Transverse colon (tissue), 4 donors: ENCODE data around the gene NAA80. TPM values are rescaled to one million over a fixed set of nuclear protein-coding genes. Genes with fewer than 3 reads are reported as not detected.

Experiments used
- DNase-seq: peaks from one replicate; pipeline ENCODE4 v3.0.0-alpha.2; 2019
- H3K27ac ChIP-seq, 4 donors: fragments of 200-600 bp; sonication (generic); 2 replicates each; pipeline ENCODE4 v1.5.1; 2016 to 2018; ENCODE audit warnings: inconsistent platforms in 4 of 4
- H3K27me3 ChIP-seq: fragments of 200-600 bp; sonication (generic); 2 replicates; pipeline ENCODE4 v1.5.1; 2017; ENCODE audit warnings: inconsistent platforms
- H3K36me3 ChIP-seq, 4 donors: fragments of 200-600 bp; sonication (generic); 2 replicates each; pipeline ENCODE4 v1.5.1; 2017 to 2019; ENCODE audit warnings: inconsistent platforms in 4 of 4
- H3K4me1 ChIP-seq, 4 donors: fragments of 200-600 bp; sonication (generic); 2 replicates each; pipeline ENCODE4 v1.5.1; 2017 to 2020; ENCODE audit warnings: inconsistent platforms in 4 of 4
- H3K4me3 ChIP-seq, 4 donors: fragments of 200-600 bp; sonication (generic); 1 replicate in 1 of 4; 2 replicates in 3 of 4; pipeline versions ENCODE4 v1.5.1 to v1.6.1; 2017 to 2019; ENCODE audit warnings: inconsistent platforms in 4 of 4
- H3K9me3 ChIP-seq, 2 donors: fragments of 200-600 bp; sonication (generic); 2 replicates each; pipeline ENCODE4 v1.5.1; 2017 to 2019; ENCODE audit warnings: inconsistent platforms in 2 of 2
- CTCF ChIP-seq, 5 experiments: fragments of 200-600 bp in 3 of 5; fragments of 450-650 bp in 2 of 5; sonication (generic) in 3 of 5; IDR thresholded peaks; 1 replicate in 2 of 5; 2 replicates in 3 of 5; pipeline ENCODE4 v1.5.1; 2016 to 2017; ENCODE audit warnings: antibody characterized with exemption in 5 of 5, inconsistent platforms in 3 of 5, mild to moderate bottlenecking in 2 of 5, moderate library complexity in 1 of 5
- EP300 ChIP-seq: sonication (generic); formaldehyde crosslinking; IDR thresholded peaks from one replicate; pipeline ENCODE4 v1.6.1; 2017; ENCODE audit warnings: antibody characterized with exemption, low read depth
- POLR2A ChIP-seq: fragments of 450-650 bp; IDR thresholded peaks from one replicate; pipeline ENCODE4 v1.6.1; 2016; ENCODE audit warnings: antibody characterized with exemption, mild to moderate bottlenecking, moderate library complexity
- POLR2AphosphoS5 ChIP-seq, 3 donors: sonication (generic); formaldehyde crosslinking; IDR thresholded peaks; one replicate each; pipeline ENCODE4 v1.6.1; 2016; ENCODE audit warnings: antibody characterized with exemption in 3 of 3
- WGBS, 2 donors: methylation state at CpG; one replicate each; pipeline ENCODE4 v1.1.5; 2018; ENCODE audit warnings: low coverage in 1 of 2; 5-methylcytosine and 5-hydroxymethylcytosine counted together
- in situ Hi-C, 4 donors: fragments of 200-750 bp; cut with MboI; loops; one replicate each; pipeline versions ENCODE4 v1.15.0 to v1.15.1; 2017; ENCODE audit warnings: low sequenced_read_pairs in 3 of 4, low pct_ligation_motif_present in 1 of 4, low pct_unique_long_range_greater_than_20kb in 1 of 4
- intact Hi-C: fragments of 100-400 bp; cut with DNase I; formaldehyde crosslinking; loops from one replicate; pipeline ENCODE4 v1.15.1; 2023; ENCODE audit warnings: low total_unique reads
- total RNA-seq, 4 donors: library from RNA; depleted of rRNA; stranded (reverse); fragments of >200 nt; gene quantifications; one replicate each; pipeline ENCODE4 v1.1.0, GENCODE V29; 2016

Gene NAA80
- total RNA-seq, 4 donors from 2014 or later = 5.2 to 13.0 (median 7.8) TPM

GRCh38 chr3:50304601-50305000 lies 5.4 kb upstream of the NAA80 start:
- Histone ChIP-seq H3K27me3 (no peaks in the 10 kb centered on the region), H3K9me3 (no peaks in the 10 kb centered on the region), H3K4me3 (no peak overlapping the region), H3K27ac (no peak overlapping the region), H3K36me3 (no peaks in the 10 kb centered on the region), H3K4me1 (peaks cover 7 to 24% (median 23%) of the 10 kb centered on the region in 4 donors)
- DNase-seq = no peak
- TF ChIP-seq POLR2A = no peak
- no peak for TF ChIP-seq EP300
- TF ChIP-seq POLR2AphosphoS5 (IDR thresholded peaks at IDR 0.05) = no peak
- no peak for TF ChIP-seq CTCF (IDR thresholded peaks at IDR 0.05)
- in situ Hi-C loops (no loop called here), intact Hi-C loops (no loop called here)

DNA sequence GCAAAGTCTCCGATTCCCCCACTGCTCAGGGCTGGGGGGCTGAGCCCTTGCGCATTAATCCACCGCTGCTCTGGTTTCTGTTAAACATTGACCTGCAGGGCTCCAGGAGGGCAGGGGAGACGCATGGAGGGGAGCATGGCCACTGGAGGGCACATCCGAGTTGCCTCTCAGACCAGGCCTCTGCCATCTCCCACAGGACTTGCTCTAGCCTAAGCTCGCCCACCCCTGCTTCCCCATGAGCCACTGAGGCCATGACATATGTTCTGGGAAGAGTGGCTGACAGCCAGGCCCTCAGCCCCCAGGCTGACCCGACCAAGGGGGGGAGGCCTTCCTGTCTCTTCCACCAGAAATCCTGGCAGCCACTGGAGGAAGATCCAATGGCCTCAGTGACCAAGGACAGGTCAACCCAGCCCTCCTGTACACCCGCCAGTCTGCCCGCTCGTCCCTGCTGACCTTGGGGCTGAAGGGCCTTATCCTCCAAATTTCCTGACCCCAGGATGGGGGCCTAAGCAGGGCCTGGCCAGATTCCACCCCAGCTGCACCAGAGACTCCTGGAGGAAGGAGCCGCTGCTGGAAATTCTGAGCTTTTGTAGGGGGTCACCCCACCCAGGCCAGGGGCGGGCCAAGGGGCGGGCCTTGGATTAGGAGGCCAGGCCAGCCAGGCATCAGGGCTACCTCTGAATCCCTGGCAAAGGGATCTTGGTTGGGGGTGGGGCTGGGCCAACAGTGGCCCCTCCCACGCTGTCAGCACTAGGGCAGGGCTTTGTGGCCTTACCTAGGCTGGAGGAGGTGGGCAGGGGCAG lies 4.0 kb upstream of the NAA80 start, which contains the start of gene HYAL1:
Gene HYAL1 (minus strand): TSS at position 562 of the 803 bp plus-strand sequence. CDS start 618 bp downstream, outside the sequence.
- WGBS, 2 donors = 58 to 70% methylated on average over 2 to 13 of the region's 14 CpGs
- Histone ChIP-seq H3K36me3 (no peaks in the 10 kb centered on the region), H3K4me1 (peaks cover 12 to 32% (median 30%) of the 10 kb centered on the region in 4 donors), H3K4me3 (peak within 1 kb of the TSS in 1 of 4 donors; percentile 13), H3K27ac (peak within 1 kb of the TSS; percentile 48 to 73 (median 58)), H3K9me3 (no peaks in the 10 kb centered on the region), H3K27me3 (no peaks in the 10 kb centered on the region)
- in situ Hi-C loops = no loop called here
- DNase-seq = no peak
- no peak for TF ChIP-seq POLR2A
- TF ChIP-seq CTCF (IDR thresholded peaks at IDR 0.05) = peak in 1 of 5 experiments; percentile 12
- TF ChIP-seq POLR2AphosphoS5 (IDR thresholded peaks at IDR 0.05) = no peak
- TF ChIP-seq EP300 = no peak
- intact Hi-C loops = no loop called here

DNA sequence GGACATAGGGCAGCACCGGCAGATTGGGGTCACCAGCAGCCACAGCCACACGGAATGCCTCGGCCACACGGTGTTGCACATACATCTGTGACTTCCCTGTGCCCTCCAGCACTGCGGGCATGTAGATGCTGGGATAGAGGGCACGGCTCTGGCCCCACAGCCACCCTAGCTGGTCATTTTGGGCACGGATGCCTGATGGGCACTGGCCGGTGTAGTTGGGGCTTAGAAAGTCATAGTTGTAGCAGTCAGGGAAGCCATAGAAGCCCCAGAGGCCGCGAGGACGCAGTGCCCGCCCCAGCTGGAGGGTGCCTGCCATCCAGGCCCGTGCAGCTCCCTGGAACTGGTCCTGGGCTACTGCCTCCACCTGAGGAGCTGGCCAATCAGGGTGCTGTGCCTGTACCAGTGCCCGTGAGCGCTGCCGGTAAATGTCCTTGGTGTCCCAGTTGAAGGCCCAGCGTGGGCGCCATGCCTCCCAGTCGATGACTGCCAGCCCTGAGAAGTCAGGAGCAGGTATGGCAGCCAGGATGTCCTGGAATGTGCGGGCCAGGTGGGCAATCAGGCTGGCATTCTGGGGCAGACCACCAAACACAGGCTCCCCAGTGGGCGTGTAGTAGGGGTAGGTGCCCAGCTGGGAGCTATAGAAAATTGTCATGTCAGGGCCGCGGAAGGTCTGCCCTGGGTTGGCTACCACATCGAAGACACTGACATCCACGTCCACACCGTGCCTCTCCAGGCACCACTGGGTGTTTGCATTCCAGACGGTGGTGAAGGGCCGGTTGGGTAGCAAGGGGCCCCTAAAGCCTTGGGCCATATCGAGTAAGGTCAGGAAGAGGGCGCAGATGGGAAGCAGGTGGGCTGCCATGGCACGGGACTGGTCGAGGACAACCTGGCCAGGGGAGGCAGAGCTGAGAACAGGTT lies 3.1 kb upstream of the NAA80 start:
- peak overlapping the region in 1 of 4 donors; percentile 13 for H3K4me3 ChIP-seq
- DNase-seq = no peak
- intact Hi-C loops (no loop called here), in situ Hi-C loops (no loop called here)
- H3K36me3 ChIP-seq = no peaks in the 10 kb centered on the region
- H3K9me3 ChIP-seq = no peaks in the 10 kb centered on the region
- WGBS, 2 donors = 87 to 100% methylated on average over 1 to 32 of the region's 32 CpGs
- H3K27me3 ChIP-seq = no peaks in the 10 kb centered on the region
- H3K27ac ChIP-seq = peak overlapping the region; percentile 48 to 73 (median 58)
- H3K4me1 ChIP-seq = peaks cover 15 to 35% (median 32%) of the 10 kb centered on the region in 4 donors
- no peak for TF ChIP-seq EP300
- no peak for TF ChIP-seq POLR2A
- TF ChIP-seq POLR2AphosphoS5 (IDR thresholded peaks at IDR 0.05) = no peak
- no peak for TF ChIP-seq CTCF (IDR thresholded peaks at IDR 0.05)

GRCh38 chr3:50300681-50301254 lies 1.6 kb upstream of the NAA80 start:
- Histone ChIP-seq H3K36me3 (no peaks in the 10 kb centered on the region), H3K9me3 (no peaks in the 10 kb centered on the region), H3K4me3 (peak overlapping the region in 2 of 4 donors; percentile 47 to 51), H3K27ac (peak overlapping the region; percentile 90 to 96 (median 92)), H3K27me3 (no peaks in the 10 kb centered on the region), H3K4me1 (peaks cover 15 to 35% (median 32%) of the 10 kb centered on the region in 4 donors)
- no peak for DNase-seq
- in situ Hi-C loops (no loop called here), intact Hi-C loops (no loop called here)
- WGBS, 2 donors = 88% methylated on average over 5 of the region's 6 CpGs; no CpG with 5 or more reads in 1 of the 2 donors
- no peak for TF ChIP-seq CTCF (IDR thresholded peaks at IDR 0.05)
- no peak for TF ChIP-seq POLR2A
- no peak for TF ChIP-seq EP300
- no peak for TF ChIP-seq POLR2AphosphoS5 (IDR thresholded peaks at IDR 0.05)
